Smooth muscle cell (in vitro differentiated cells): ENCODE results near the gene ZNF664. TPM values are rescaled to one million over a fixed set of nuclear protein-coding genes. Genes with fewer than 3 reads are reported as not detected.

Experiments used
- DNase-seq: peaks from one replicate; lab custom pipeline; 2025; ENCODE audit not compliant: unreplicated experiment; lab: John Stamatoyannopoulos, UW
- H2AFZ ChIP-seq: fragments of 200-600 bp; sonication (generic); 2 replicates; pipeline ENCODE4 v1.6.0; 2016; ENCODE audit warnings: antibody characterized with exemption, low read depth, mild to moderate bottlenecking
- H3F3A ChIP-seq: fragments of 200-600 bp; sonication (generic); 2 replicates; pipeline ENCODE4 v1.6.0; 2017; ENCODE audit warnings: antibody characterized with exemption, low read depth
- H3K27ac ChIP-seq: fragments of 200-600 bp; sonication (generic); 2 replicates; pipeline ENCODE4 v1.5.1; 2016; ENCODE audit warnings: low read depth, mild to moderate bottlenecking
- H3K27me3 ChIP-seq: fragments of 200-600 bp; sonication (generic); 2 replicates; pipeline ENCODE4 v1.6.1; 2016; ENCODE audit warnings: low read depth, mild to moderate bottlenecking
- H3K36me3 ChIP-seq: fragments of 200-600 bp; sonication (generic); 2 replicates; pipeline ENCODE4 v1.5.1; 2016; ENCODE audit warnings: low read depth
- H3K4me1 ChIP-seq: fragments of 200-600 bp; sonication (generic); 2 replicates; pipeline ENCODE4 v1.5.1; 2016; ENCODE audit warnings: low read depth
- H3K4me2 ChIP-seq: fragments of 200-600 bp; sonication (generic); 2 replicates; pipeline ENCODE4 v1.6.0; 2016; ENCODE audit warnings: mild to moderate bottlenecking
- H3K4me3 ChIP-seq: fragments of 200-600 bp; sonication (generic); 2 replicates; pipeline ENCODE4 v1.5.1; 2016; ENCODE audit warnings: mild to moderate bottlenecking
- H3K79me2 ChIP-seq: fragments of 200-600 bp; sonication (generic); 2 replicates; pipeline ENCODE4 v1.6.0; 2016; ENCODE audit warnings: low read depth, mild to moderate bottlenecking
- H3K9ac ChIP-seq: fragments of 200-600 bp; sonication (generic); 2 replicates; pipeline ENCODE4 v1.6.0; 2016; ENCODE audit warnings: low read depth
- H3K9me3 ChIP-seq: fragments of 200-600 bp; sonication (generic); replicated peaks from 2 replicates; pipeline ENCODE4 v1.5.1; 2016; ENCODE audit warnings: low read depth
- H4K20me1 ChIP-seq: fragments of 200-600 bp; sonication (generic); 2 replicates; pipeline ENCODE4 v1.6.0; 2016; ENCODE audit warnings: low read depth
- whole genome bisulfite sequencing: methylation state at CpG from one replicate; pipeline ENCODE4 v1.1.7; 2016; ENCODE audit warnings: low lambda C conversion rate; 5-methylcytosine and 5-hydroxymethylcytosine counted together
- polyA plus RNA-seq: library from polyadenylated mRNA; unstranded; fragments of >200 nt; fragmentation: Nextera tagmentation; extraction: Ambion mirVana; gene quantifications from 2 replicates; pipeline ENCODE4 v1.2.1, GENCODE V29; 2016
- total RNA-seq: library from RNA; depleted of rRNA; stranded (reverse); fragments of >200 nt; gene quantifications from 2 replicates; pipeline ENCODE4 v1.2.3, GENCODE V29; 2014
- TF ChIP-seq, protein P1 (sequence below): fragments of 200-600 bp; sonication (generic); IDR thresholded peaks from 2 replicates; pipeline ENCODE4 v1.5.1; 2017; ENCODE audit warnings: borderline replicate concordance, mild to moderate bottlenecking, antibody characterized with exemption; ENCODE audit not compliant: insufficient read depth, poor library complexity, severe bottlenecking

ZNF664 gene
- total and polyA plus RNA-seq, 2 experiments from 2014 or later, result 6.4 to 47.7 TPM

DNA sequence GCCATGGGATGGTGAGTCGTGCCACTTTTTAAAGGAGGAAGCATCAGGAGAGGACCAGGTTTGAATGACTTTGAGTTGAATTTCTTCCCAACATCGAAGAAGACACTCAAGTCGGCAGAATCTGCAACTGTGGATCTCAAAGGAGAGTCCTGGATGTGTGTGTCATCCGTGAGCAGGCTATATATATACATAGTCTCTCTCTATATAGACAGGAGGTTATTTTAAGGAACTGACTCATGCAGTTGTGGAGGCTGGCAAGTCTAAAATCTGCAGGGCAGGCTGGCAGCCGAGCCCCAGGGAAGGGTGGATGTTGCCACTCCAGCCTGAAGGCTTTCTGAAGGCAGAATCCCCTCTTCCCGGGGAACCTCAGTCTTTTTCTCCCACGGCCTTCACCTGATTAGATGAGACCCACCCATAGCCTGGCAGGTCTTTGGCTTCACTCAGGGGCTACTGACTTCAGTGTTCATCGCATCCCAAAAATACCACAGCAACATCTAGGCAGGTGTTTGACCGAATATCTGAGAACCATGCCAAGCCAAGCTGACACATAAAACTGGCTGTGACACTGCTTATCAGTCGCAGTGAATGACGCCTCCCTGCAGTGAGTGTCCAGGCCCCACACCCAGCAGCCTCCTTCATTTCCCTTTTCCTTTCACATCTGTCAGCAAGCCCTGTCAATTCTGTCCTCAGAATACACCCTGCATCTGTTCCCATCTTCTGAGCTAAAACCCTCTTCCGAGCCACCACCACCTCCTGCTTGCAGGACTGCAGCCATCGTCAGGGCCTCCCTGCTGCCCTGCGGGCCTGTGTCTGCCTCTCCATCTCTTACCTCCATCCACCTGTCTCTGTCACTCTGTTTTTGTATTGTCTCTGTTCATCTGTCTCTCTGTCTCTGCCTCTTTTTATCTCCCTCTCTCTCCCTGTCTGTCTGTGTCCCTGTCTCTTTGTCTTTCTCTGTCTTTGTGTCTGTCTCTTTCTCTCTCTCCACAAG, 54.0 kb downstream of the ZNF664 start:
- TF ChIP-seq, protein P1, sequence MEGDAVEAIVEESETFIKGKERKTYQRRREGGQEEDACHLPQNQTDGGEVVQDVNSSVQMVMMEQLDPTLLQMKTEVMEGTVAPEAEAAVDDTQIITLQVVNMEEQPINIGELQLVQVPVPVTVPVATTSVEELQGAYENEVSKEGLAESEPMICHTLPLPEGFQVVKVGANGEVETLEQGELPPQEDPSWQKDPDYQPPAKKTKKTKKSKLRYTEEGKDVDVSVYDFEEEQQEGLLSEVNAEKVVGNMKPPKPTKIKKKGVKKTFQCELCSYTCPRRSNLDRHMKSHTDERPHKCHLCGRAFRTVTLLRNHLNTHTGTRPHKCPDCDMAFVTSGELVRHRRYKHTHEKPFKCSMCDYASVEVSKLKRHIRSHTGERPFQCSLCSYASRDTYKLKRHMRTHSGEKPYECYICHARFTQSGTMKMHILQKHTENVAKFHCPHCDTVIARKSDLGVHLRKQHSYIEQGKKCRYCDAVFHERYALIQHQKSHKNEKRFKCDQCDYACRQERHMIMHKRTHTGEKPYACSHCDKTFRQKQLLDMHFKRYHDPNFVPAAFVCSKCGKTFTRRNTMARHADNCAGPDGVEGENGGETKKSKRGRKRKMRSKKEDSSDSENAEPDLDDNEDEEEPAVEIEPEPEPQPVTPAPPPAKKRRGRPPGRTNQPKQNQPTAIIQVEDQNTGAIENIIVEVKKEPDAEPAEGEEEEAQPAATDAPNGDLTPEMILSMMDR, result no peak
- WGBS, result 57% methylated on average over 14 of the region's 14 CpGs
- no peak for DNase-seq
- Histone ChIP-seq H3K4me1 (peaks cover 12% of the 10 kb centered on the region), H3K9me3 (no peaks in the 10 kb centered on the region), H3K79me2 (no peaks in the 10 kb centered on the region), H2AFZ (no peak overlapping the region), H3F3A (peaks cover 16% of the 10 kb centered on the region), H3K4me3 (no peak overlapping the region), H3K4me2 (peak overlapping the region; percentile 69), H3K27me3 (no peaks in the 10 kb centered on the region), H3K36me3 (no peaks in the 10 kb centered on the region), H4K20me1 (no peaks in the 10 kb centered on the region), H3K9ac (peak overlapping the region; percentile 25), H3K27ac (peak overlapping the region; percentile 90)

DNA sequence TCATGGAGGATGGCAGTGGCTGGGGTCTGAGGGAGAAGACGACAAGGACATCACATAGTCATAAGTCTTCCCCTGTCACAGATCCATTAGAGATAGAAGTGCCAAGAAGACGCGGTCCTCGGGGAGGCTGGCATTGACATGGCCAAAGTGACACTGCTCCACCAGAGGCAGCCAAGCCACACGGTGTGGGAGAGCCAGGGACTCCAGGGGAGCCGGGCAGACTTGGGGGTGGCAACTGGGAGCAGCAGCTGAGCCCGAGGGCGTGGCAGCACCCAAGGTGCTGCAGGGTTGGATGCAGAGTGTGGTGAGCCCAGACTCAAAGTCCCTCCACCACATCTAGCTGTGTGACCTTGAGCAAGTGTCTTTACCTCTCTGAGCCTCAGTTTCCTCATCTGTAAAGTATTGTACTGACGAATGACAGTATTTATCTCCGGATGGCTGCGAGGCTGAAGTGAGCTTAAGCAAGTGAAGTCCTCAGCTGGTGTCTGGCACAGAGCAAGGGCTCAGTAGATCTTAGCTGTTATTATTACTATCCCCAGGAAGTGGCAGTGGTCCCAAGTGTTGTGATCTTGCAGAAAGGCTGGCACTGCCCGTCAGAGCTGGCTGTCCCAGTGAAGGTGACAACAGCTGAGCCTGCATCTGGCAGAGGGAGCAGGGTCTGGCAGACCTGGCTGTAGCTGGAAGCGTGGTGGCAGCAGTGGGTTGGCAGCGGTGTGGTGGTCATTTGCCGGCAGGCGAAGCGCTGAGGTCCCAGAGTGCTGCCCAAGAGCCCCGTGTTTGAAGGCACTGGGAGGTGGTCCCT, 54.9 kb downstream of the ZNF664 start:
- H3K27me3 ChIP-seq, result no peaks in the 10 kb centered on the region
- peaks cover 16% of the 10 kb centered on the region for H3F3A ChIP-seq
- H3K4me3 ChIP-seq, result no peak overlapping the region
- WGBS, result 87% methylated on average over 18 of the region's 18 CpGs
- peak overlapping the region; percentile 25 for H3K9ac ChIP-seq
- H3K27ac ChIP-seq, result no peak overlapping the region
- H2AFZ ChIP-seq, result no peak overlapping the region
- no peaks in the 10 kb centered on the region for H3K9me3 ChIP-seq
- H3K4me1 ChIP-seq, result peaks cover 12% of the 10 kb centered on the region
- H4K20me1 ChIP-seq, result no peaks in the 10 kb centered on the region
- TF ChIP-seq, protein P1, result no peak
- H3K4me2 ChIP-seq, result peak overlapping the region; percentile 58
- no peak for DNase-seq
- no peaks in the 10 kb centered on the region for H3K36me3 ChIP-seq
- H3K79me2 ChIP-seq, result no peaks in the 10 kb centered on the region

DNA sequence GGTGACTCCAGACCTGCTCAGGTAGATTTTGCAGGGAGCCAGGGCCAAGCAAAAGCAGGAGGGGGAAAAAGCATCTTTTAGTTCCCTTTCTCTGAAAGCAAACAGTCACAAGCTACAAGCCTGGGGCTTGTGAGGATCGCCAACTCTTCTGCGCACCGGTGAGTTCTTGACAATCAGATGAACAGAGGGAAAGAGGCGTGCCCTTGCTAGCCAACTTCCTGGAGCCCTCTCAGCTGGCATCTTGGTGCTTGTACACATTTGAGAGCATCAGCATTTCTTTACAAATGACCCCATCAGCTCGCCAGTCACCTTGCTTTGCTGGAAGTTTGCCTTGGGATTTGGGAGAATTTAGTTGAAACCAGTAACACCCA, 55.5 kb downstream of the ZNF664 start:
- no peaks in the 10 kb centered on the region for H3K79me2 ChIP-seq
- no peak for DNase-seq
- no peaks in the 10 kb centered on the region for H3K27me3 ChIP-seq
- peaks cover 12% of the 10 kb centered on the region for H3K4me1 ChIP-seq
- no peak overlapping the region for H3K9ac ChIP-seq
- H3K27ac ChIP-seq, result no peak overlapping the region
- no peak overlapping the region for H3K4me3 ChIP-seq
- no peaks in the 10 kb centered on the region for H4K20me1 ChIP-seq
- 91% methylated on average over 5 of the region's 5 CpGs for WGBS
- H2AFZ ChIP-seq, result no peak overlapping the region
- H3K9me3 ChIP-seq, result no peaks in the 10 kb centered on the region
- H3K36me3 ChIP-seq, result no peaks in the 10 kb centered on the region
- peaks cover 16% of the 10 kb centered on the region for H3F3A ChIP-seq
- TF ChIP-seq, protein P1, result no peak
- no peak overlapping the region for H3K4me2 ChIP-seq
